Gastrocnemius medialis (tissue), 4 donors: Measurements from ENCODE around the gene KIF22. TPM values are rescaled to one million over a fixed set of nuclear protein-coding genes. Genes with fewer than 3 reads are reported as not detected.

ENCODE experiments used
- ATAC-seq, 2 donors: fragments of 150-250 bp; one replicate each; pipeline ENCODE4 v1.9.1; 2016
- DNase-seq, 2 donors: peaks; one replicate each; pipeline ENCODE4 v3.0.0-alpha.2; 2019
- H3K27ac ChIP-seq, 4 donors: fragments of 200-600 bp; sonication (generic); 1 replicate in 1 of 4; 2 replicates in 3 of 4; pipeline ENCODE4 v1.5.1; 2016 to 2018; ENCODE audit warnings: mild to moderate bottlenecking in 2 of 4, moderate library complexity in 1 of 4
- H3K27me3 ChIP-seq, 3 donors: fragments of 200-600 bp; sonication (generic) in 2 of 3; 1 replicate in 1 of 3; 2 replicates in 2 of 3; pipeline versions ENCODE4 v1.5.1 to v1.6.0; 2016 to 2019; ENCODE audit warnings: mild to moderate bottlenecking in 1 of 3, moderate library complexity in 1 of 3
- H3K36me3 ChIP-seq, 2 donors: fragments of 200-600 bp; sonication (generic) in 1 of 2; one replicate each; pipeline ENCODE4 v1.5.1; 2017 to 2018
- H3K4me1 ChIP-seq, 2 donors: fragments of 200-600 bp; sonication (generic) in 1 of 2; one replicate each; pipeline ENCODE4 v1.5.1; 2016 to 2017; ENCODE audit warnings: mild to moderate bottlenecking in 2 of 2
- H3K4me3 ChIP-seq, 4 donors: fragments of 200-600 bp; sonication (generic) in 3 of 4; 1 replicate in 1 of 4; 2 replicates in 3 of 4; pipeline ENCODE4 v1.5.1; 2016 to 2019; ENCODE audit warnings: mild to moderate bottlenecking in 2 of 4
- H3K9me3 ChIP-seq, 3 donors: fragments of 200-600 bp; sonication (generic) in 2 of 3; 1 replicate in 1 of 3; 2 replicates in 2 of 3; pipeline ENCODE4 v1.5.1; 2016 to 2019
- POLR2A ChIP-seq, 2 donors: fragments of 450-650 bp; IDR thresholded peaks; one replicate each; pipeline ENCODE4 v1.6.1; 2017; ENCODE audit warnings: antibody characterized with exemption in 2 of 2, mild to moderate bottlenecking in 2 of 2, moderate library complexity in 2 of 2
- in situ Hi-C, 4 donors: fragments of 200-750 bp; cut with MboI; loops; one replicate each; pipeline versions ENCODE4 v1.15.0 to v1.8.0; 2017; ENCODE audit warnings: low sequenced_read_pairs in 4 of 4
- intact Hi-C: fragments of 100-400 bp; cut with DNase I; formaldehyde crosslinking; loops from one replicate; pipeline ENCODE4 v1.15.1; 2023; ENCODE audit warnings: low total_unique reads
- total RNA-seq, 4 donors: library from RNA; depleted of rRNA; stranded (reverse); fragments of >200 nt; gene quantifications; one replicate each; pipeline versions ENCODE4 v1.1.0 to v1.2.3, GENCODE V29; 2016
- TF ChIP-seq, protein P1 (sequence below), 5 experiments: fragments of 450-650 bp in 3 of 5; fragments of 200-600 bp in 2 of 5; sonication (generic) in 2 of 5; IDR thresholded peaks in 4 of 5; conservative IDR thresholded peaks in 1 of 5; 1 replicate in 4 of 5; 2 replicates in 1 of 5; pipeline ENCODE4 v1.5.1; 2016 to 2019; ENCODE audit warnings: antibody characterized with exemption in 5 of 5, mild to moderate bottlenecking in 3 of 5, moderate library complexity in 3 of 5

KIF22 gene
- total RNA-seq, 4 donors from 2014 or later: 9.0 to 13.9 (median 12.8) TPM

DNA sequence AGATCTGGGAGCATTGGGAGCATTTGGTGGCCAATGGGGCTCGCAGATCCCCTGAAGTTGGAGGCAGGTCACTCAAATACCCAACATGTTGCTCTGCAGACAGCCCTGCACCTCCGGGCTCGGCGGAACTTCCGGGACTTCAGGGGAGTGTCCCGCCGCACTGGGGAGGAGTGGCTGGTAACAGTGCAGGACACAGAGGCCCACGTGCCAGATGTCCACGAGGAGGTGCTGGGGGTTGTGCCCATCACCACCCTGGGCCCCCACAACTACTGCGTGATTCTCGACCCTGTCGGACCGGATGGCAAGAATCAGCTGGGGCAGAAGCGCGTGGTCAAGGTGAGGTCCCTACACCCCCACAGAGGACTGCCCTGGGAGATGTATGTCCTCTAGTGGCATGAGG is 46.1 kb downstream of the KIF22 start:
- intact Hi-C loops: no loop called here
- ATAC-seq (no peak), DNase-seq (no peak)
- Histone ChIP-seq H3K27ac (no peak overlapping the region), H3K4me1 (no peaks in the 10 kb centered on the region), H3K4me3 (no peak overlapping the region), H3K36me3 (peaks cover 0 to 65% of the 10 kb centered on the region in 2 donors), H3K9me3 (no peaks in the 10 kb centered on the region), H3K27me3 (no peaks in the 10 kb centered on the region)
- TF ChIP-seq, protein P1, sequence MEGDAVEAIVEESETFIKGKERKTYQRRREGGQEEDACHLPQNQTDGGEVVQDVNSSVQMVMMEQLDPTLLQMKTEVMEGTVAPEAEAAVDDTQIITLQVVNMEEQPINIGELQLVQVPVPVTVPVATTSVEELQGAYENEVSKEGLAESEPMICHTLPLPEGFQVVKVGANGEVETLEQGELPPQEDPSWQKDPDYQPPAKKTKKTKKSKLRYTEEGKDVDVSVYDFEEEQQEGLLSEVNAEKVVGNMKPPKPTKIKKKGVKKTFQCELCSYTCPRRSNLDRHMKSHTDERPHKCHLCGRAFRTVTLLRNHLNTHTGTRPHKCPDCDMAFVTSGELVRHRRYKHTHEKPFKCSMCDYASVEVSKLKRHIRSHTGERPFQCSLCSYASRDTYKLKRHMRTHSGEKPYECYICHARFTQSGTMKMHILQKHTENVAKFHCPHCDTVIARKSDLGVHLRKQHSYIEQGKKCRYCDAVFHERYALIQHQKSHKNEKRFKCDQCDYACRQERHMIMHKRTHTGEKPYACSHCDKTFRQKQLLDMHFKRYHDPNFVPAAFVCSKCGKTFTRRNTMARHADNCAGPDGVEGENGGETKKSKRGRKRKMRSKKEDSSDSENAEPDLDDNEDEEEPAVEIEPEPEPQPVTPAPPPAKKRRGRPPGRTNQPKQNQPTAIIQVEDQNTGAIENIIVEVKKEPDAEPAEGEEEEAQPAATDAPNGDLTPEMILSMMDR (IDR thresholded peaks at IDR 0.05 in 4 of 5, conservative IDR thresholded peaks at IDR 0.05 in 1 of 5): no peak
- no peak for TF ChIP-seq POLR2A (IDR thresholded peaks at IDR 0.05)
- in situ Hi-C loops: no loop called here

DNA sequence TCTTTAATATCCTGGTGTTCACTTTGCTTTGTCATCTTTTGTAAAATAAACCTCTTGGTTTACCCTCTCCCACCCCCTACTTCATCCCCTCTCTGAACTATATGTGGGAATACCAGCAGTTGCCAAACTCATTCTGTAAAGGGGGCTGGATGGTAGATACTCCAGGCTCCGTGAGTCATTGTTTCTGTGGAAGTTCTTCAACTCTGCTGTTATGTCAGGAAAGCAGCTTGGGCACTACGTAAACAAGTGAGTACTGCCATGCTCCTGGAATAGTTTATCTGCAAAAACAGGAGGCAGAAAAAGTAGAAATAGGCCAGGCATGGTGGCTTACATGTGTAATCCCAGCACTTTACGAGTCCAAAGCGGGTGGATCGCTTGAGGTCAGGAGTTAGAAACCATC is 47.3 kb downstream of the KIF22 start:
- no peak for ATAC-seq
- Histone ChIP-seq H3K36me3 (peaks cover 0 to 77% of the 10 kb centered on the region in 2 donors), H3K4me3 (no peak overlapping the region), H3K9me3 (no peaks in the 10 kb centered on the region), H3K27ac (no peak overlapping the region), H3K4me1 (no peaks in the 10 kb centered on the region), H3K27me3 (no peaks in the 10 kb centered on the region)
- TF ChIP-seq POLR2A (IDR thresholded peaks at IDR 0.05): no peak
- TF ChIP-seq, protein P1 (IDR thresholded peaks at IDR 0.05 in 4 of 5, conservative IDR thresholded peaks at IDR 0.05 in 1 of 5): no peak
- in situ Hi-C loops (no loop called here), intact Hi-C loops (no loop called here)
- DNase-seq: no peak

DNA sequence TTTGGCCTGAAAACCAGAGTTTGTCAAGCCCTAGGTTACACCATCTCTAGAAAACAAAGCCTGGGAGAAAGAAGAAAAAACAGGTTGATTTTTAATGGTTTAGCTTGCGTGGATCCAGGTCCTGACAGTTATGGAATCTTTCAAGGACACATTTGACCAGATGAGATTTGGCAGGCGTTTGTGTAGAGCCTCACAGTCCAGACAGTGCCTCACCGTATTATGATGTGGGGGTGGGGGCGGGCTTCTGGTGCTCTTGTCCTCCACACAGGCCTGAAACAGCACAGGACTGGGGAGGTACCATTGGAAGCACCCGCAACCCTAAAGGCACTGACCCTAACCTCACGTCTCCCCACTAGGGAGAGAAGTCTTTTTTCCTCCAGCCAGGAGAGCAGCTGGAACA is 49.3 kb downstream of the KIF22 start:
- intact Hi-C loops: no loop called here

DNA sequence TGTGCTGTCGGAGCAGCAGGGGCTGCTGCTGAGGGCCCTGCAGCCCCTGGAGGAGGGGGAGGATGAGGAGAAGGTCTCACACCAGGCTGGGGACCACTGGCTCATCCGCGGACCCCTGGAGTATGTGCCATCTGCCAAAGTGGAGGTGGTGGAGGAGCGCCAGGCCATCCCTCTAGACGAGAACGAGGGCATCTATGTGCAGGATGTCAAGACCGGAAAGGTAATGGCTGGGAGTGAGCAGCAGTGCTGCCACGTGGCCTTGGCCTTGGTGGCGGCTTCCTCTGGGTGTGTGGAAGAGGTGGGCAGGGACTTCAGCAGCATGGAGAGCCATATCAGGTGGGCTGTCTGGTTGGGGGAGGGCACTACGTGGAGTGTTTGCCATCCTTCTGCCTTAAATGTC is 49.7 kb downstream of the KIF22 start:
- H3K4me1 ChIP-seq: no peaks in the 10 kb centered on the region
- no peak for ATAC-seq
- H3K36me3 ChIP-seq: peaks cover 0 to 75% of the 10 kb centered on the region in 2 donors
- H3K27me3 ChIP-seq: no peaks in the 10 kb centered on the region
- intact Hi-C loops: no loop called here
- in situ Hi-C loops: loop anchor here in 2 of 4 donors (10.0 kb wide), 1 partner anchor 145 kb away; no protein-coding TSS in a partner anchor
- no peaks in the 10 kb centered on the region for H3K9me3 ChIP-seq
- DNase-seq: no peak
- no peak overlapping the region for H3K4me3 ChIP-seq
- no peak overlapping the region for H3K27ac ChIP-seq
- TF ChIP-seq, protein P1 (IDR thresholded peaks at IDR 0.05 in 4 of 5, conservative IDR thresholded peaks at IDR 0.05 in 1 of 5): no peak
- TF ChIP-seq POLR2A (IDR thresholded peaks at IDR 0.05): no peak

More for the DNA sequence above, 49.3 kb downstream of the KIF22 start:
- in situ Hi-C loops: loop anchor here in 2 of 4 donors (10.0 kb wide), 1 partner anchor 145 kb away; no protein-coding TSS in a partner anchor
- H3K4me3 ChIP-seq: no peak overlapping the region
- no peaks in the 10 kb centered on the region for H3K27me3 ChIP-seq
- peaks cover 0 to 75% of the 10 kb centered on the region in 2 donors for H3K36me3 ChIP-seq
- ATAC-seq (no peak), DNase-seq (no peak)
- no peaks in the 10 kb centered on the region for H3K4me1 ChIP-seq
- no peak overlapping the region for H3K27ac ChIP-seq
- H3K9me3 ChIP-seq: no peaks in the 10 kb centered on the region
- no peak for TF ChIP-seq POLR2A (IDR thresholded peaks at IDR 0.05)
- TF ChIP-seq, protein P1 (IDR thresholded peaks at IDR 0.05 in 4 of 5, conservative IDR thresholded peaks at IDR 0.05 in 1 of 5): no peak

DNA sequence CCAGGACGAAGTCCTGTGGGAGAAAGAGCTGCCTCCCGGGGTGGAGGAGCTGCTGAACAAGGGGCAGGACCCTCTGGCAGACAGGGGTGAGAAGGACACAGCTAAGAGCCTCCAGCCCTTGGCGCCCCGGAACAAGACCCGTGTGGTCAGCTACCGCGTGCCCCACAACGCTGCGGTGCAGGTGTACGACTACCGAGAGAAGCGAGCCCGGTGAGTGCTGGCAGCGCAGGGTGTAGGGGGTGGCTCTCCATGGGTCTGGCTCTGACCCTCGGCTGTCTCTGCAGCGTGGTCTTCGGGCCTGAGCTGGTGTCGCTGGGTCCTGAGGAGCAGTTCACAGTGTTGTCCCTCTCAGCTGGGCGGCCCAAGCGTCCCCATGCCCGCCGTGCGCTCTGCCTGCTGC is 51.1 kb downstream of the KIF22 start:
- Histone ChIP-seq H3K27ac (no peak overlapping the region), H3K4me1 (no peaks in the 10 kb centered on the region), H3K36me3 (peaks cover 0 to 78% of the 10 kb centered on the region in 2 donors), H3K9me3 (no peaks in the 10 kb centered on the region), H3K4me3 (no peak overlapping the region), H3K27me3 (no peaks in the 10 kb centered on the region)
- in situ Hi-C loops (loop anchor here in 2 of 4 donors (10.0 kb wide), 1 partner anchor 147 kb away; no protein-coding TSS in a partner anchor), intact Hi-C loops (no loop called here)
- no peak for DNase-seq
- no peak for ATAC-seq
- TF ChIP-seq POLR2A (IDR thresholded peaks at IDR 0.05): no peak
